ENCODE measurements around the gene DYNC1I1.
A peak's percentile ranks its signal among the peaks of the same experiment; 100 is the strongest.
"Not testable (repeated sequence)": the region's sequence is repeated elsewhere in the genome, so short reads cannot be mapped to it uniquely, and the experiment has no call there.

The DYNC1I1 gene

GRCh38 chr7:95916573-95917297 lies 144.4 kb downstream of the DYNC1I1 start:
- peak; percentile 71 to 75 for DNase-seq

DNA sequence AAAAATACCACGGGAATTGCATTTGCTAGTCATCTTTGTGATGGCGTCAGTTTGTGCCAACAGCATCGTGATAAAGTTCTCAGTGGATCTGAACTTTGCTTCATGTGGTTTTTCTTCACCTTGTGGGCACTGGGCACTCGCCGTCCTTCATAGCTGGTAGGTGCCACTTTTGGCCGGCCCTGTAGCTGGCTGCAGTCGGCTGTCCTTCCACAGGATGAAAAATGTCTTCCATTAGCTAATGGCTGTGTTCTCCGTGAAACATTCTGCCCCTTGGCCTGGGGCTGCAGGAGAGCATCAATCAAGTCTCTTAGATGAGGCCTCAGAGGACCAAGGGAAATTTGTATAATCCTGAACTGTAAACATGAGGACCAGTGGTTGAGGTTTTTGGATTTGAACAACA lies 145.3 kb downstream of the DYNC1I1 start:
- no peak for DNase-seq

GRCh38 chr7:95919556-95919955 lies 147.2 kb downstream of the DYNC1I1 start:
- DNase-seq, result no peak

- DNase-seq, result no peak
Observed at GRCh38 chr7:95921543-95921942, 149.2 kb downstream of the DYNC1I1 start.

GRCh38 chr7:95922191-95922590 lies 149.8 kb downstream of the DYNC1I1 start:
- DNase-seq, result no peak

- DNase-seq, result no peak
Observed at GRCh38 chr7:95925236-95925635, 152.9 kb downstream of the DYNC1I1 start.

- DNase-seq, result no peak
Observed at GRCh38 chr7:95925971-95926370, 153.6 kb downstream of the DYNC1I1 start.

DNA sequence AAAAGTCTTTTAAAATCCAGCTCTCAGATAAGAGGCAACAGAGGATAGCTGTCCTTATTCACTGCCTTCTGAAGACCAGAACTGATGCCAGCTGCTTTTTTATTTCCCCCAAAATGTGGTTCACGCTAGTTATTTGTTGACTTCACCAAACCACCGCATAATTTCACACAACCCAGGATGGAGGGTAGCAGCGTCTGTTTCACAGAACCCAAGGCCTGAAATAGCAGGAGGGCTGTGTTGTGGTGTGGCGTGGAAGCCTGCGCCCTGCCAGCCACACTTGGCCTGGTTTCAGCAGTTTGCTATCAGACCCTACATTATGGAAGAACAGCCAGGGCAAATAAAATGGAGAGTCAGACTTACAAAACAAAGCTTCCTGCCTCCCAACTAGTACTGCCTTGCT lies 155.4 kb downstream of the DYNC1I1 start:
- no peak for DNase-seq

DNA sequence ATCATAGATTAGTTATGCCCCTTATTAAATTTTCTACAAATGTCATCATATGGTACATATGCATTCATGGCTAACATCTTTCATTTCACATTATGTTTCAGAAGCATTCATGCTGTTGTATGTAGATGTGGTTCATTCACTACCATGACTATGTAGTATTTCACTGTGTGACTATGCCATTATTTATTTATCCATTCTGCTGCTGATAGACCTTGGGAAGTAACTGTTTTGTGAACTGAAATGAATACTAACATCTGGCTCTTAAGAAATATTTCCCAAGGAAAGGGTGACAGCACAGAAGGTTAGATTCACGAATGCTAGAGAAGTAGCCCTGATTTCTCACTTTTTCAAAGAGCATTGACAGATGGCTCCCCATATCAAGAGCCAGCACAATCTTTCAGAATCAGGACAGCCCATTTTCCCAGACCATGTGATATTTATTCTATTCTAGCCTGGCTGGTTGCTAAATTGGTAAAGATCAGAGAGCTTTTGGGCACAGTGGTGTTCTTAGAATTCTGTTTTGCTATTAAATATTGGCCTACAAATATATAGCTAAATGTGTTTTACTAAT lies 157.4 kb downstream of the DYNC1I1 start:
- no peak for DNase-seq

GRCh38 chr7:95931460-95932232 lies 159.3 kb downstream of the DYNC1I1 start:
- DNase-seq, result no peak

GRCh38 chr7:95933618-95934017 lies 161.3 kb downstream of the DYNC1I1 start:
- DNase-seq, result no peak

- DNase-seq, result not testable (repeated sequence)
Observed at GRCh38 chr7:95944867-95945266, 172.5 kb downstream of the DYNC1I1 start.

DNA sequence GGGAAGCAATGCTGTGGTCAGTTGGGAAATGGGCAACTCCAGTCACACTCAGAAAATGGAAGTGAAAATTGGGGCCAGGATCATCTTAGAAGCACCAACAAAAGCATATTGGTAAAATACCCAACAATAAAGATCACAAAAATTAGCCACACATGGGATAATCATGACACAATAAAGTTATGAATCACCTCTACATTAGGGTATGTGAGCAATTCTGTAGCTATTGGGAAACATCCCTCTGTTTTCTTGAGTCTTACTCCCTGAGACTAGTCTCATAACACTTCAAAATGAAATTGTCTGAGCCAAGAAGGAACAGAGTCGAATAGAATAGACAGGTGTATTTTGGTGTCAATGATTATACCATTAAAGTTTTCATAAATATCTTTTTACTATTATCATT lies 178.3 kb downstream of the DYNC1I1 start:
- no peak for DNase-seq

- DNase-seq, result peak in 1 of 2 donors; percentile 15
Observed at GRCh38 chr7:95951531-95951930, 179.2 kb downstream of the DYNC1I1 start.

DNA sequence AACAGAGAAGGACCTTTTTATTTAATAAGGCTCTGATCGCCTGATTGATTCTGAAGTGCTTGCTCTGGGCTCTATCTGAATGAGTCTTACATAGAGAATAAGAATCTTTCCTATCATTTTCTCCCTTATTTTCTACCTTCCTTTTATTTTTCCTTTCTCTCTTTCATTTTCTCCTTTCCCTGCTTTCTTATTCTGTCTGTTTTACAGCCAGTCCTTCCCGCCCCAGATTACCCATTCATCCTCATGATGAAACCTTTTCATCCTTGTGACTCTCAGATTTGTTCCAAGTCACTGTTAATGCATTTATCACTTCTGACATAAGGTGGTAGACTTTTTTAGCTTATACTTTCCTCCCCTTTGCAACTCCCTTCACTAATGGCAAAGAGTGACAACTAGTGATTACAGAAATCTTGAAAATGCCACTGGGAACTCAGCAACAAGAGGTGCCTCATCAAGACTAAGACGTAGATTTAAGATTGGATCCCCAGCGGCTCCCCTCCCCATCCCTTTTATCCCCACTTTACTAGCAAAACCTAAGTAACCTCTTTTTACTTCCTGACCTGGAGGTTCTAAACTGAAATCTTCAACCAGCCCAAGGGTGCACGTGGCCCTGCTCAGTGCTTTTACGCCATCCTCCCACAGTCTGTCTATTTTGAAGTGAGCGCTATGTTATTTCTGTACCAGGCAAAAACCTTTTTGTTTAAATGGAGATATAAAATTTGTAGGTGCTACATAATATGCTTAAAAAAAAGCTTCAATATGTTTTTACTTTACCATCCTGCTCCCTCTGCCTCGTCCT lies 179.8 kb downstream of the DYNC1I1 start:
- no peak for DNase-seq

GRCh38 chr7:95952851-95953250 lies 180.5 kb downstream of the DYNC1I1 start:
- DNase-seq, result no peak

DNA sequence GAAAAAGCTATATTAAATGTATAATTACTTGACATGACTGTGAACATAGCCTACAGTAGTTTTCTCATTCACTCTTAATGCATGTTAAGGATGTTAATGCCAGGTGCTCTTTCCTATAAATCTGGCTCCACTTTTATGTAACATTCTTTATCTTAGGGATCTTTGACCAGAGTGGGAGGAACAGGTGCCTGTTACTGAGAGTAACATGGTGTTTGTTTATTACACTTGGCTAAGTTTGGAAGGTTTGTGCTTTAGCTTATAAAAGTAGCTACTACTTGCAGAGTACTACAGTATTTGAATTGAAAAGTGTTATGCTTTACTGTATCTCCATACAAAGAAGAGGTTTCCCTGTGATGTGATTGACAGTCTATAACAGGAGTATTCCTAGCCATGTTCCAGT lies 183.4 kb downstream of the DYNC1I1 start:
- DNase-seq, result no peak

GRCh38 chr7:95957510-95957909 lies 185.2 kb downstream of the DYNC1I1 start:
- DNase-seq, result no peak

DNA sequence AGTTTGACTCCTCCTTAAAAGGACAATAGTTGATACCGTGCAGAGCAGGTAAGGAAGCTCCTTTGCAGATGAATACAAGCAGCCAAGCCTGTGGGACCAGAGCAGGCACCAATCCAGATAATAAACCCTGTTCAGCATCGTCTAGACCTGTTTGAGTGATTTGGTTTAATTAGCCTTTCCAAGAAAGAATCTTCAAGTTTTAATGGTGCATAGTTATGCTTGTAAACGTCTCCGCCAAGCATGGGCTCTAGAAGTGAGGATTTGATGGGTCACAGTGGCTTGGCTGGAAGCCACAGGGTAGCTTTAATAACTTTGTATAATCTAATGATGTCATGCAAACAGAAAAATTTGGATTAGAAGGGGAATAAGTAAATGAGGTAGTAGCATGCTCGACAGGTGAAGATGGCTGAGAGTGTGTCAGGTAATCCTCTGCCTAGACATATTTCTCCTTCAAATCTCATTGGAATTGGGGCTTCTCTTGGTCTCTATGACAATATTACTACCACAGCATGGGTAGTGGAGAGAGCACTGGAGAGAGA lies 188.4 kb downstream of the DYNC1I1 start:
- no peak for DNase-seq

DNA sequence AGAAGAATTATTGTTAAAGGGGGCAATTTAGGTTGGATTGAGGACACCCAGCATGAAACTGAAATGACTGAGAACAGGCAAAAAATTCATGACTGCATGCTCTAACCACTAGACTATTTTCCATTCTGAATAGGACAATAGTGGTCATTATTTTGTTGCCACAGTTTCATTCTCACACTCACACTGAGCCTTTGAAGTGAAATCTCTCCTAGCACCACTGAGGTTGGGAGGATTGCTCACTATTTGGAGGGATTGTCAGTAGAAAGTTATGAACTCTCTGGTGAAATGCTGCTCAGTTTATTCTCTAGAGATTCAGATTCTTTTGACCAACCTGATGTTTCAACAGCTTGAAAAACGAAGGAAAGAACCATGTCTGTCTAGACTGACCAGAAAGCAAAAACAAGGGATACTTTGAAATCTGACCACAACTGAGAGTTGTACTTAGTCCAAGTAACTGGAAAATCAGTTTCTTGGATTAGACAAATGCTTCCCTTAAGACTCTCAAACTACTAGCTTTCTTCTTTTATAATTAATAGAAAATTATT lies 191.2 kb downstream of the DYNC1I1 start:
- no peak for DNase-seq

DNA sequence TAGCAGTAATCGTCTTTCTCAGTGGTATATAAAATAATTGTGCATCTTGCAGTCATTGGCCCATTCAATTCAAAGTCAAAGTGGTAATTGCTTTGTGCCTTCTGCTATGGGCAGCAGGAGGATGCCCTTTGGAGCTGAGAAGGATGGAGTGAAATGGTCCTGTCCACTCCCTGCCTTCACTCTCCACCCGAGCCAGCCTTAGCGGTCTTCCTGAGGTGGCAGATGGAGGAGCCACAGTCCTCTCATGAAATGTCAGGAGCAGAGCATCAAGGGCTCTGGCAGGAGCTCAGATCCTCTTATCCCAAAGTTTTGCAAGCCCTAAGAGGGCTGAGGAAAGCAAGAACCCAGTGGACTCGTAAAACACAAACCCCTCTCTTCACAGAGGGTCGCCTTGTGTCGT lies 199.4 kb downstream of the DYNC1I1 start:
- no peak for DNase-seq

DNA sequence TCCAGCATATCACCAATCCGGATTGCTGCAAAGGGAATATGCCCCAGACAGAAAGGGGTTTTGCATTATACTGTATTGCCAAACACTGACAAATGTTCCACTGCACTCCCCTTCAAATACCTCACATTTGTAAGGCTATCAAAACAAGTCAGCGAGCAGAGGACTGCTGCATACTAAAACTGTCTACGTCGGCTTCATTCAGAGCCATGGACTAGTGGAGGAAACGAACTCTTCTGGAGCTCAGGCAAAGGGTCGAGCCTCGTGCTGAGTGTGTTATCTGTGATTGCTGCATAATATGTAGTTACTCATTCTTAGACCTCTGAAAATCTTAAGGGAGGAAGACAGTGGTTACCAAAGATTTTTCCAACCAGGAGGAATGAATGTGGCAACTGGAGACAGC lies 200.2 kb downstream of the DYNC1I1 start:
- no peak for DNase-seq

DNA sequence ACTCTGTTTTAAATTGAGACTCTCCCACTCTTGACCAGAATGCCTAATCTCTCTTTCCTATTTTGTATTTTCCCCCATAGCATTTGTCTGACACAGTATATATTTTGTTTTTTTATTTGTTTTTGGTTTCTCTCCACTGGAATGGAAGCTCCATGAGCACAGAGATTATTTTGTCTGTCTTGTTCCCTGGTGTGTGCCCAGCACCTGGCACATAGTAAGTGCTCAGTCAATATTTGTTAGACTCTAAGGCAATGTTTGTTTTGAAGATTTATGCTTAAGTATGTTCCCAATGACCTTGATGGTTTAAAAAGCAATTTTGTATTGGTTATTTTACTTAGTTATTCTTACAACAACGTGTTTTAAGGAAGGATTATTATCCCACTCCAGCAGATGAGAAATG lies 201.8 kb downstream of the DYNC1I1 start:
- no peak for DNase-seq
